H1 (cell line): ENCODE results near the gene SERTAD2. TPM values are rescaled to one million over a fixed set of nuclear protein-coding genes. Genes with fewer than 3 reads are reported as not detected.
A peak's percentile ranks its signal among the peaks of the same experiment; 100 is the strongest.

Experiments
- CTCF ChIA-PET: fragments of 300-600 bp; sonication (Branson Sonifier 250); formaldehyde crosslinking; loops from one replicate; lab custom pipeline; 2021; ENCODE audit not compliant: partially characterized antibody; lab: Charles Lee
- POLR2A ChIA-PET: fragments of 300-600 bp; sonication (Branson Sonifier 250); formaldehyde crosslinking; loops from one replicate; lab custom pipeline; 2021; ENCODE audit warnings: inconsistent platforms; ENCODE audit not compliant: partially characterized antibody; lab: Charles Lee
- DNase-seq, 2 experiments: peaks; one replicate each; pipeline versions ENCODE4 v3.0.0 to v3.0.0-alpha.2; 2010 to 2022; ENCODE audit warnings: low spot score in 2 of 2, low read depth in 1 of 2, mixed read lengths in 1 of 2
- FAIRE-seq: peaks from 2 replicates; lab custom pipeline; 2011; peaks lifted over from hg19 to GRCh38; lab: Jason Lieb, UNC
- H2AFZ ChIP-seq: 2 replicates; pipeline ENCODE4 v1.8.1; 2012; ENCODE audit warnings: low read length, inconsistent platforms
- H2AK5ac ChIP-seq: 2 replicates; pipeline ENCODE4 v1.6.1; 2013; ENCODE audit warnings: low read depth, low read length
- H2BK120ac ChIP-seq: replicated peaks from 2 replicates; pipeline ENCODE3; 2013; ENCODE audit warnings: low read depth, low read length, inconsistent platforms
- H2BK12ac ChIP-seq: 2 replicates; pipeline ENCODE4 v1.6.1; 2013; ENCODE audit warnings: low read depth, low read length
- H2BK15ac ChIP-seq: 2 replicates; pipeline ENCODE4 v1.6.1; 2013; ENCODE audit warnings: low read length
- H2BK20ac ChIP-seq: 2 replicates; pipeline ENCODE4 v1.6.1; 2013; ENCODE audit warnings: low read length
- H2BK5ac ChIP-seq: 2 replicates; pipeline ENCODE4 v1.6.1; 2013; ENCODE audit warnings: low read depth, low read length
- H3K14ac ChIP-seq: 2 replicates; pipeline ENCODE4 v1.6.1; 2013; ENCODE audit warnings: inconsistent platforms; ENCODE audit not compliant: insufficient read length
- H3K18ac ChIP-seq: 2 replicates; pipeline ENCODE4 v1.6.1; 2013; ENCODE audit warnings: low read length; ENCODE audit errors: extremely low read depth
- H3K23ac ChIP-seq: 2 replicates; pipeline ENCODE4 v1.6.1; 2013; ENCODE audit warnings: inconsistent platforms; ENCODE audit not compliant: insufficient read length
- H3K23me2 ChIP-seq: 2 replicates; pipeline ENCODE4 v1.6.1; 2013; ENCODE audit warnings: low read depth, low read length
- H3K27ac ChIP-seq: 2 replicates; pipeline ENCODE4 v1.6.1; 2011; ENCODE audit warnings: low read depth, low read length, inconsistent platforms
- H3K27me3 ChIP-seq, 4 experiments: replicated peaks in 1 of 4; 1 replicate in 1 of 4; 2 replicates in 3 of 4; pipeline versions ENCODE4 v1.6.1 to v1.8.1; 2011 to 2013; ENCODE audit warnings: low read length in 3 of 4, mild to moderate bottlenecking in 3 of 4, inconsistent platforms in 2 of 4, mixed read lengths in 2 of 4, moderate library complexity in 1 of 4; ENCODE audit not compliant: control insufficient read depth in 3 of 4, insufficient read depth in 3 of 4; ENCODE audit errors: extremely low read depth in 1 of 4
- H3K36me3 ChIP-seq, 4 experiments: 2 replicates each; pipeline versions ENCODE4 v1.6.1 to v1.8.1; 2011 to 2013; ENCODE audit warnings: mild to moderate bottlenecking in 4 of 4, low read length in 3 of 4, moderate library complexity in 2 of 4, control low read depth in 1 of 4, inconsistent platforms in 1 of 4; ENCODE audit not compliant: insufficient read depth in 4 of 4, control insufficient read depth in 2 of 4
- H3K4ac ChIP-seq: replicated peaks from 2 replicates; pipeline ENCODE3; 2013; ENCODE audit warnings: low read length, low read depth, mixed read lengths, inconsistent platforms; ENCODE audit not compliant: insufficient read length
- H3K4me1 ChIP-seq, 4 experiments: replicated peaks in 1 of 4; 1 replicate in 1 of 4; 2 replicates in 3 of 4; pipeline versions ENCODE4 v1.6.1 to v1.8.1; 2011 to 2013; ENCODE audit warnings: low read length in 3 of 4, inconsistent platforms in 2 of 4, mixed read lengths in 1 of 4; ENCODE audit not compliant: insufficient read depth in 4 of 4, control insufficient read depth in 3 of 4
- H3K4me2 ChIP-seq, 2 experiments: 2 replicates each; pipeline versions ENCODE4 v1.6.1 to v1.8.1; 2011 to 2013; ENCODE audit warnings: low read depth in 2 of 2, low read length in 2 of 2, control low read depth in 1 of 2, inconsistent platforms in 1 of 2, mild to moderate bottlenecking in 1 of 2; ENCODE audit not compliant: insufficient read depth in 1 of 2
- H3K4me3 ChIP-seq, 4 experiments: fragments of 200-600, 300-600 bp in 1 of 4; sonication (generic), shearing (Covaris generic), sonication (Bioruptor Twin) in 1 of 4; 2 replicates each; pipeline versions ENCODE4 v1.5.1 to v1.8.1; 2011 to 2016; ENCODE audit warnings: low read length in 4 of 4, low read depth in 3 of 4, control low read depth in 2 of 4, inconsistent platforms in 2 of 4, mild to moderate bottlenecking in 2 of 4, mixed read lengths in 1 of 4, moderate library complexity in 1 of 4; ENCODE audit not compliant: insufficient read depth in 2 of 4; ENCODE audit errors: extremely low read depth in 1 of 4
- H3K56ac ChIP-seq: replicated peaks from 2 replicates; pipeline ENCODE3; 2013; ENCODE audit warnings: low read depth, mild to moderate bottlenecking, mixed read lengths, low read length, inconsistent platforms; ENCODE audit not compliant: insufficient read length
- H3K79me1 ChIP-seq: 2 replicates; pipeline ENCODE4 v1.6.1; 2013; ENCODE audit warnings: low read depth, low read length, control low read depth
- H3K79me2 ChIP-seq, 2 experiments: 2 replicates each; pipeline versions ENCODE4 v1.6.1 to v1.8.1; 2012 to 2013; ENCODE audit warnings: low read length in 2 of 2, mild to moderate bottlenecking in 2 of 2, inconsistent platforms in 1 of 2; ENCODE audit not compliant: insufficient read depth in 2 of 2, control insufficient read depth in 1 of 2
- H3K9ac ChIP-seq, 4 experiments: replicated peaks in 1 of 4; 1 replicate in 1 of 4; 2 replicates in 3 of 4; pipeline versions ENCODE4 v1.6.1 to v1.8.1; 2011 to 2013; ENCODE audit warnings: low read depth in 3 of 4, low read length in 3 of 4, control low read depth in 2 of 4, mild to moderate bottlenecking in 2 of 4, moderate library complexity in 2 of 4, inconsistent platforms in 1 of 4; ENCODE audit errors: extremely low read depth in 1 of 4
- H3K9me3 ChIP-seq, 2 experiments: 2 replicates each; pipeline versions ENCODE4 v1.6.1 to v1.8.1; 2012 to 2013; ENCODE audit warnings: mild to moderate bottlenecking in 2 of 2, moderate library complexity in 2 of 2, control low read depth in 1 of 2, inconsistent platforms in 1 of 2, low read depth in 1 of 2, low read length in 1 of 2, mixed read lengths in 1 of 2; ENCODE audit not compliant: insufficient read depth in 2 of 2
- H4K20me1 ChIP-seq, 2 experiments: replicated peaks in 1 of 2; 2 replicates each; pipeline versions ENCODE3 to v1.8.1; 2011 to 2013; ENCODE audit warnings: inconsistent platforms in 2 of 2, low read length in 2 of 2, mild to moderate bottlenecking in 1 of 2; ENCODE audit not compliant: insufficient read depth in 2 of 2, control insufficient read depth in 1 of 2
- H4K5ac ChIP-seq: 2 replicates; pipeline ENCODE4 v1.6.1; 2013; ENCODE audit warnings: low read length, low read depth, mixed read lengths, inconsistent platforms; ENCODE audit not compliant: insufficient read length
- H4K8ac ChIP-seq: 2 replicates; pipeline ENCODE4 v1.8.0; 2013; ENCODE audit warnings: mild to moderate bottlenecking, moderate library complexity, low read length, inconsistent platforms; ENCODE audit not compliant: insufficient read depth; ENCODE audit errors: extremely low read depth
- H4K91ac ChIP-seq: replicated peaks from 2 replicates; pipeline ENCODE3; 2013; ENCODE audit warnings: low read length, mixed read lengths, inconsistent platforms; ENCODE audit not compliant: insufficient read length
- CBX8 ChIP-seq: fragments of 300-800, 300-1000 bp; sonication (generic); IDR thresholded peaks from 2 replicates; pipeline ENCODE4 v1.7.1; 2016; ENCODE audit warnings: low read depth, low read length, borderline replicate concordance
- GABPA ChIP-seq: IDR thresholded peaks from 2 replicates; pipeline ENCODE4 v1.6.1; 2011; ENCODE audit warnings: mild to moderate bottlenecking, low read length, moderate library complexity, borderline replicate concordance; ENCODE audit not compliant: insufficient read depth
- POLR2A ChIP-seq, 2 experiments: IDR thresholded peaks; 1 replicate in 1 of 2; 2 replicates in 1 of 2; pipeline ENCODE4 v1.6.1; 2011; ENCODE audit warnings: low read depth in 2 of 2, low read length in 2 of 2, mild to moderate bottlenecking in 2 of 2; ENCODE audit errors: control extremely low read depth in 1 of 2
- POLR2AphosphoS5 ChIP-seq: IDR thresholded peaks from 2 replicates; pipeline ENCODE4 v1.6.1; 2011; ENCODE audit warnings: low read depth, low read length
- RAD21 ChIP-seq, 2 experiments: IDR thresholded peaks in 1 of 2; conservative IDR thresholded peaks in 1 of 2; 2 replicates each; pipeline ENCODE4 v1.6.1; 2011; ENCODE audit warnings: low read depth in 2 of 2, low read length in 2 of 2, improper control_type of control experiment in 1 of 2, inconsistent platforms in 1 of 2, mild to moderate bottlenecking in 1 of 2, moderate library complexity in 1 of 2
- RNF2 ChIP-seq: fragments of 200-900, 300-1000 bp; sonication (generic); IDR thresholded peaks from 2 replicates; pipeline ENCODE4 v1.7.1; 2016; ENCODE audit warnings: borderline replicate concordance, low read depth, mild to moderate bottlenecking, antibody characterized with exemption, low read length; ENCODE audit not compliant: poor library complexity, severe bottlenecking; ENCODE audit errors: missing control alignments
- SP4 ChIP-seq: IDR thresholded peaks from 2 replicates; pipeline ENCODE4 v1.6.1; 2012; ENCODE audit warnings: low read length, inconsistent platforms
- SRF ChIP-seq: IDR thresholded peaks from 2 replicates; pipeline ENCODE4 v1.6.1; 2011; ENCODE audit warnings: mild to moderate bottlenecking, low read depth, low read length, moderate library complexity
- WGBS, 2 experiments: shearing (Covaris generic) in 1 of 2; methylation state at CpG; one replicate each; pipeline versions ENCODE4 v1.1.6 to v1.1.7; 2013 to 2015; ENCODE audit warnings: low lambda C conversion rate in 2 of 2, mixed read lengths in 2 of 2, inconsistent platforms in 1 of 2, low coverage in 1 of 2, missing lambda C conversion rate in 1 of 2; ENCODE audit not compliant: insufficient replicate concordance in 2 of 2, insufficient coverage in 1 of 2, insufficient read length in 1 of 2; ENCODE audit errors: extremely low coverage in 1 of 2, missing lambda C conversion rate in 1 of 2; 5-methylcytosine and 5-hydroxymethylcytosine counted together
- polyA plus RNA-seq, 7 experiments: library from polyadenylated mRNA; depleted of rRNA in 3 of 7; stranded (reverse) in 5 of 7; unstranded in 2 of 7; fragments of >200 nt in 5 of 7; fragments of 200-250 nt in 2 of 7; gene quantifications; 1 replicate in 5 of 7; 2 replicates in 1 of 7; 4 replicates in 1 of 7; pipeline versions ENCODE4 v1.2.1 to v1.2.3, GENCODE V29; 2011 to 2013; ENCODE audit warnings: missing spikeins in 2 of 7, mixed read lengths in 2 of 7
- total RNA-seq: library from RNA; stranded (reverse); fragmentation: NEBNext Ultra II Directional; extraction: Animal tissue kit (Norgen Biotek cat#: 25700); gene quantifications from 2 replicates; pipeline ENCODE4 v1.2.1, GENCODE V29; 2021

SERTAD2 gene
- total and polyA plus RNA-seq, 2 of the 8 experiments (the other 6 are each of a cell fraction or from before 2014, with no cell fraction given), result 2.9 to 4.5 TPM

DNA sequence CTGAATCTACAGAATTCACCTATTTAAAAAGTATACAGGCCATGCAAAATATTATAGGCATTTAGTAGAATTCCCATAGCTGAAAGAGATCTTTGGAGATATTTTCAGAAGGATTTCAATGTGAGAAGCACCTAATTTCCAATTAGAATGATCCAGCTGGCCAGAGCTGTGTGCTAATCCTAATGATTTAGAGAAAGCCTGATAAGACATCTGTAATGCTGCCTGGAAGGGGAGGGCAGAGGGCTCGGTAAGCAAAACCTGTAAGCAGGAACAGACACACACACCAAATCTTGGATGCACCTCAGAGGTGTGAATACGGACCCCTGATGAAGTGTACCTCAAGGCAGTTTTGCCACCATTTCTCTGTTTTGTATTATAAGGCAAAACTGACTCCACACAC lies 14.0 kb downstream of the SERTAD2 start:
- Histone ChIP-seq H3K36me3 (peaks cover 0 to 13% (median 0%) of the 10 kb centered on the region in 4 experiments; a peak in 3 of 8 replicates), H2BK20ac (no peak overlapping the region), H3K18ac (no peak overlapping the region), H3K4me1 (peaks cover 6 to 27% (median 15%) of the 10 kb centered on the region in 4 experiments), H3K27ac (no peak overlapping the region), H2AK5ac (no peak overlapping the region), H2BK12ac (no peak overlapping the region), H2BK15ac (no peak overlapping the region), H3K56ac (no peak overlapping the region), H2BK5ac (no peak overlapping the region), H3K4me3 (no peak overlapping the region), H3K9ac (no peak overlapping the region), H3K79me2 (peaks cover 0 to 3% of the 10 kb centered on the region in 2 experiments; a peak in 1 of 4 replicates), H3K27me3 (peaks cover 4 to 19% (median 11%) of the 10 kb centered on the region in 4 experiments; a peak in 6 of 7 replicates), H2AFZ (no peak overlapping the region), H4K5ac (no peak overlapping the region), H3K9me3 (no peaks in the 10 kb centered on the region), H3K79me1 (peaks cover 9% of the 10 kb centered on the region), H3K23me2 (peaks cover 4% of the 10 kb centered on the region), H4K91ac (no peak overlapping the region), H3K4me2 (peak overlapping the region; percentile 1 to 41; a peak in 1 of 4 replicates), H3K14ac (no peak overlapping the region), H4K8ac (no peak overlapping the region), H4K20me1 (peaks cover 10 to 15% of the 10 kb centered on the region in 2 experiments), H3K4ac (no peak overlapping the region), H3K23ac (no peak overlapping the region), H2BK120ac (no peak overlapping the region)
- no peak for FAIRE-seq
- WGBS, 2 experiments, result 86% methylated on average over 2 of the region's 2 CpGs; no CpG with 5 or more reads in 1 of the 2 experiments
- ChIA-PET CTCF (interaction anchor here (1.0 to 27.4 kb wide), 5 partner anchors 15 to 249 kb away, joined by 3 to 389 read pairs (median 5); partner anchors contain the start of gene SERTAD2), POLR2A (interaction anchor here (1.0 to 1.4 kb wide), 3 partner anchors 10 to 14 kb away, joined by 4 to 6 read pairs (median 5); partner anchors contain the start of gene SERTAD2)
- no peak for DNase-seq
- TF ChIP-seq POLR2A (IDR thresholded peaks at IDR 0.05; ENCODE audit: control extremely low read depth in 1 of 2, low read depth in 2 of 2, low read length in 2 of 2) (no peak), SRF (no peak), CBX8 (no peak), RAD21 (IDR thresholded peaks at IDR 0.05 in 1 of 2, conservative IDR thresholded peaks at IDR 0.05 in 1 of 2; ENCODE audit: low read depth in 2 of 2, low read length in 2 of 2) (no peak), GABPA (no peak), POLR2AphosphoS5 (no peak), RNF2 (no peak), SP4 (no peak)
